Stimulated activated CD4-positive, alpha-beta T cell treated with anti-CD3 and anti-CD28 coated beads, Interleukin-15, amount 100 ng/mL, for 1 hour (primary cell): ENCODE results near the gene VSTM2L.

Experiments used
- DNase-seq, 2 donors: peaks; one replicate each; pipeline ENCODE4 v3.0.0-alpha.2; 2020; ENCODE audit warnings: low read depth in 1 of 2, low spot score in 1 of 2

Gene VSTM2L

GRCh38 chr20:37899105-37900045 is 3.6 kb upstream of the VSTM2L start:
- DNase-seq = no peak

- no peak for DNase-seq
Measured at GRCh38 chr20:37901240-37901639, 1.7 kb upstream of the VSTM2L start.

GRCh38 chr20:37901654-37902503 is 1.0 kb upstream of the VSTM2L start:
- DNase-seq = no peak

- no peak for DNase-seq
Measured at GRCh38 chr20:37903317-37904007, 535 bp downstream of the VSTM2L start.

- no peak for DNase-seq
Measured at GRCh38 chr20:37904008-37904642, 1.2 kb downstream of the VSTM2L start.

GRCh38 chr20:37904845-37905373 is 2.0 kb downstream of the VSTM2L start:
- no peak for DNase-seq

- no peak for DNase-seq
Measured at GRCh38 chr20:37905671-37906613, 3.0 kb downstream of the VSTM2L start.

- DNase-seq = no peak
Measured at GRCh38 chr20:37907330-37907676, 4.4 kb downstream of the VSTM2L start.

- DNase-seq = no peak
Measured at GRCh38 chr20:37907677-37908401, 4.9 kb downstream of the VSTM2L start.

GRCh38 chr20:37911261-37911660 is 8.3 kb downstream of the VSTM2L start:
- DNase-seq = no peak

- no peak for DNase-seq
Measured at GRCh38 chr20:37911838-37912281, 8.9 kb downstream of the VSTM2L start.

- DNase-seq = no peak
Measured at GRCh38 chr20:37912874-37913273, 9.9 kb downstream of the VSTM2L start.

- no peak for DNase-seq
Measured at GRCh38 chr20:37913567-37914366, 10.8 kb downstream of the VSTM2L start.

GRCh38 chr20:37914367-37914671 is 11.4 kb downstream of the VSTM2L start:
- no peak for DNase-seq

GRCh38 chr20:37914672-37915433 is 11.9 kb downstream of the VSTM2L start:
- DNase-seq = no peak

- no peak for DNase-seq
Measured at GRCh38 chr20:37915434-37915787, 12.5 kb downstream of the VSTM2L start.

- no peak for DNase-seq
Measured at GRCh38 chr20:37915800-37916570, 13.1 kb downstream of the VSTM2L start.
